CD4-positive, alpha-beta T cell treated with Interleukin-6 for 4 hours (primary cell): ENCODE data around the gene AHR.
A peak's percentile ranks its signal among the peaks of the same experiment; 100 is the strongest.

ENCODE experiments used
- DNase-seq: peaks from one replicate; pipeline ENCODE4 v3.0.0-alpha.2; 2020; ENCODE audit warnings: mixed read lengths

The AHR gene

GRCh38 chr7:17298102-17298839 is at the start of gene AHR:
TSS of gene AHR (plus strand) at chr7:17298652. CDS start at chr7:17299265, 613 bp downstream.
- peak; percentile 92 for DNase-seq

- no peak for DNase-seq
Observed at GRCh38 chr7:17253885-17254284, 44.6 kb upstream of the AHR start.

GRCh38 chr7:17255926-17256325 is 42.5 kb upstream of the AHR start:
- DNase-seq: no peak

- DNase-seq: no peak
Observed at GRCh38 chr7:17256375-17256774, 42.1 kb upstream of the AHR start.

GRCh38 chr7:17266565-17266964 is 31.9 kb upstream of the AHR start:
- DNase-seq: no peak

GRCh38 chr7:17269341-17270221 is 28.9 kb upstream of the AHR start:
- DNase-seq: no peak

GRCh38 chr7:17274551-17275245 is 23.8 kb upstream of the AHR start:
- DNase-seq: peak; percentile 21

- DNase-seq: no peak
Observed at GRCh38 chr7:17275749-17276671, 22.4 kb upstream of the AHR start.

- no peak for DNase-seq
Observed at GRCh38 chr7:17279061-17279460, 19.4 kb upstream of the AHR start.

GRCh38 chr7:17289074-17289645 is 9.3 kb upstream of the AHR start:
- no peak for DNase-seq

GRCh38 chr7:17292843-17293242 is 5.6 kb upstream of the AHR start:
- no peak for DNase-seq

- DNase-seq: no peak
Observed at GRCh38 chr7:17293481-17293880, 5.0 kb upstream of the AHR start.

GRCh38 chr7:17297243-17297642 is 1.2 kb upstream of the AHR start:
- no peak for DNase-seq

- DNase-seq: peak; percentile 65
Observed at GRCh38 chr7:17298840-17299482, 509 bp downstream of the AHR start.

- DNase-seq: peak; percentile 15
Observed at GRCh38 chr7:17299483-17299991, 1.1 kb downstream of the AHR start.

GRCh38 chr7:17300012-17300411 is 1.6 kb downstream of the AHR start:
- DNase-seq: no peak

- no peak for DNase-seq
Observed at GRCh38 chr7:17300437-17300836, 2.0 kb downstream of the AHR start.

- peak; percentile 69 for DNase-seq
Observed at GRCh38 chr7:17301471-17302456, 3.3 kb downstream of the AHR start.

GRCh38 chr7:17302575-17303142 is 4.2 kb downstream of the AHR start:
- no peak for DNase-seq

GRCh38 chr7:17304926-17305325 is 6.5 kb downstream of the AHR start:
- peak; percentile 41 for DNase-seq
